IMR-90 (cell line): ENCODE measurements around the gene TFEB. TPM values are rescaled to one million over a fixed set of nuclear protein-coding genes. Genes with fewer than 3 reads are reported as not detected.

Experiments used
- ATAC-seq: fragments of 200-7000 bp; cut with Tn5 transposase; 2 replicates; pipeline ENCODE4 v1.9.1; 2020; ENCODE audit warnings: low read depth, mild to moderate bottlenecking, moderate library complexity
- BruUV-seq: library from RNA; stranded (reverse); fragments of 400-500 nt; replicated peaks from 2 replicates; lab custom pipeline; 2021; lab: Mats Ljungman, UMichigan
- CTCF ChIA-PET: fragments of 300-600 bp; formaldehyde crosslinking; extraction: SDS; loops from one replicate; lab custom pipeline; 2021; ENCODE audit warnings: antibody characterized with exemption; lab: Yijun Ruan, JAX
- POLR2A ChIA-PET: fragments of 300-600 bp; sonication (Branson Sonifier 250); formaldehyde crosslinking; loops from one replicate; lab custom pipeline; 2022; ENCODE audit warnings: antibody characterized with exemption; ENCODE audit not compliant: unreplicated experiment; lab: Charles Lee
- DNase-seq: peaks from one replicate; pipeline ENCODE4 v3.0.0; 2013
- H2AFZ ChIP-seq: replicated peaks from 2 replicates; pipeline ENCODE3; 2013; ENCODE audit warnings: low read length, mild to moderate bottlenecking; ENCODE audit not compliant: poor library complexity
- H2AK5ac ChIP-seq: 2 replicates; pipeline ENCODE4 v1.6.1; 2013; ENCODE audit warnings: low read depth, low read length, inconsistent platforms
- H2AK9ac ChIP-seq: replicated peaks from 2 replicates; pipeline ENCODE3; 2013; ENCODE audit warnings: mild to moderate bottlenecking, low read depth, low read length, moderate library complexity; ENCODE audit not compliant: poor library complexity
- H2BK120ac ChIP-seq: 2 replicates; pipeline ENCODE4 v1.6.1; 2013; ENCODE audit warnings: low read depth, low read length, inconsistent platforms
- H2BK15ac ChIP-seq: 3 replicates; pipeline ENCODE4 v1.6.1; 2013; ENCODE audit warnings: low read depth, low read length, inconsistent platforms
- H2BK20ac ChIP-seq: 2 replicates; pipeline ENCODE4 v1.6.1; 2013; ENCODE audit warnings: low read depth, mild to moderate bottlenecking, inconsistent platforms, low read length, moderate library complexity
- H2BK5ac ChIP-seq: 2 replicates; pipeline ENCODE4 v1.6.1; 2013; ENCODE audit warnings: mild to moderate bottlenecking, low read depth, low read length, inconsistent platforms; ENCODE audit not compliant: poor library complexity, severe bottlenecking
- H3K14ac ChIP-seq: replicated peaks from 2 replicates; pipeline ENCODE4 v1.6.1; 2013; ENCODE audit warnings: low read depth, low read length, inconsistent platforms
- H3K18ac ChIP-seq: 2 replicates; pipeline ENCODE4 v1.6.1; 2013; ENCODE audit warnings: low read depth, low read length, control low read depth
- H3K23ac ChIP-seq: 2 replicates; pipeline ENCODE4 v1.6.1; 2013; ENCODE audit warnings: low read depth, low read length, inconsistent platforms
- H3K27ac ChIP-seq: 2 replicates; pipeline ENCODE4 v1.5.1; 2013; ENCODE audit warnings: mild to moderate bottlenecking, control low read depth, low read length; ENCODE audit not compliant: insufficient read depth
- H3K27me3 ChIP-seq: 2 replicates; pipeline ENCODE4 v1.6.1; 2013; ENCODE audit warnings: low read length; ENCODE audit not compliant: control insufficient read depth, insufficient read depth
- H3K36me3 ChIP-seq: 2 replicates; pipeline ENCODE4 v1.6.1; 2013; ENCODE audit warnings: low read length, mixed read lengths; ENCODE audit not compliant: control insufficient read depth, insufficient read depth
- H3K4ac ChIP-seq: 2 replicates; pipeline ENCODE4 v1.6.1; 2013; ENCODE audit warnings: low read depth, low read length, inconsistent platforms
- H3K4me1 ChIP-seq: 2 replicates; pipeline ENCODE4 v1.6.1; 2013; ENCODE audit warnings: low read length, mixed read lengths; ENCODE audit not compliant: control insufficient read depth, insufficient read depth
- H3K4me2 ChIP-seq: 2 replicates; pipeline ENCODE4 v1.6.1; 2013; ENCODE audit warnings: low read depth, mild to moderate bottlenecking, control low read depth, low read length, moderate library complexity
- H3K4me3 ChIP-seq: 2 replicates; pipeline ENCODE4 v1.5.1; 2013; ENCODE audit warnings: low read depth, mild to moderate bottlenecking, control low read depth, low read length, moderate library complexity; ENCODE audit not compliant: insufficient read depth
- H3K56ac ChIP-seq: 2 replicates; pipeline ENCODE4 v1.6.1; 2013; ENCODE audit warnings: low read length, inconsistent platforms; ENCODE audit not compliant: insufficient read depth; ENCODE audit errors: extremely low read depth
- H3K79me1 ChIP-seq, 2 experiments: 2 replicates each; pipeline ENCODE4 v1.6.1; 2013; ENCODE audit warnings: low read length in 2 of 2, inconsistent platforms in 1 of 2, low read depth in 1 of 2
- H3K9ac ChIP-seq: 2 replicates; pipeline ENCODE4 v1.6.1; 2013; ENCODE audit warnings: low read depth, low read length, control low read depth
- H3K9me1 ChIP-seq: 2 replicates; pipeline ENCODE4 v1.6.1; 2013; ENCODE audit warnings: low read length, inconsistent platforms; ENCODE audit not compliant: insufficient read depth
- H3K9me3 ChIP-seq: 2 replicates; pipeline ENCODE4 v1.6.1; 2013; ENCODE audit warnings: low read length; ENCODE audit not compliant: control insufficient read depth, insufficient read depth
- H4K20me1 ChIP-seq: 2 replicates; pipeline ENCODE4 v1.6.1; 2013; ENCODE audit warnings: low read length, inconsistent platforms; ENCODE audit not compliant: insufficient read depth
- H4K5ac ChIP-seq: 2 replicates; pipeline ENCODE4 v1.6.1; 2013; ENCODE audit warnings: mild to moderate bottlenecking, low read depth, low read length, control low read depth
- H4K8ac ChIP-seq, 2 experiments: 2 replicates each; pipeline ENCODE4 v1.6.1; 2013; ENCODE audit warnings: low read depth in 2 of 2, low read length in 2 of 2, control low read depth in 1 of 2, inconsistent platforms in 1 of 2
- H4K91ac ChIP-seq: 2 replicates; pipeline ENCODE4 v1.6.1; 2013; ENCODE audit warnings: low read depth, low read length, inconsistent platforms; ENCODE audit not compliant: insufficient read depth
- CEBPB ChIP-seq: IDR thresholded peaks from 2 replicates; pipeline ENCODE4 v1.6.1; 2012; ENCODE audit warnings: low read depth, low read length, improper control_type of control experiment
- CHD1 ChIP-seq: IDR thresholded peaks from 2 replicates; pipeline ENCODE4 v1.6.1; 2012; ENCODE audit warnings: low read depth, low read length, improper control_type of control experiment
- FOS ChIP-seq: fragments of 150-350 bp; IDR thresholded peaks from 2 replicates; pipeline ENCODE4 v1.6.1; 2016; ENCODE audit warnings: low read depth, low read length
- MAFK ChIP-seq: IDR thresholded peaks from 2 replicates; pipeline ENCODE4 v1.6.1; 2012; ENCODE audit warnings: low read depth, low read length, improper control_type of control experiment
- MXI1 ChIP-seq: IDR thresholded peaks from 2 replicates; pipeline ENCODE4 v1.6.1; 2012; ENCODE audit warnings: low read depth, mild to moderate bottlenecking, low read length, moderate library complexity, borderline replicate concordance
- NFE2L2 ChIP-seq: fragments of 150-350 bp; IDR thresholded peaks from 2 replicates; pipeline ENCODE4 v1.6.1; 2016; ENCODE audit warnings: low read depth, mild to moderate bottlenecking, low read length
- POLR2A ChIP-seq: IDR thresholded peaks from 2 replicates; pipeline ENCODE4 v1.6.1; 2012; ENCODE audit warnings: mild to moderate bottlenecking, low read depth, low read length
- RAD21 ChIP-seq: IDR thresholded peaks from 2 replicates; pipeline ENCODE4 v1.6.1; 2012; ENCODE audit warnings: low read length, improper control_type of control experiment
- RCOR1 ChIP-seq: IDR thresholded peaks from 2 replicates; pipeline ENCODE4 v1.6.1; 2012; ENCODE audit warnings: mild to moderate bottlenecking, low read length, improper control_type of control experiment; ENCODE audit not compliant: insufficient replicate concordance
- RFX5 ChIP-seq: IDR thresholded peaks from 2 replicates; pipeline ENCODE4 v1.8.0; 2012; ENCODE audit warnings: low read depth, mild to moderate bottlenecking, low read length, moderate library complexity
- SMC3 ChIP-seq: fragments of 150-350 bp; IDR thresholded peaks from 2 replicates; pipeline ENCODE4 v1.6.1; 2016; ENCODE audit warnings: low read depth, mild to moderate bottlenecking, antibody characterized with exemption, low read length, moderate library complexity
- WGBS, 2 experiments: methylation state at CpG; one replicate each; pipeline versions ENCODE4 v1.1.5 to v1.1.7; 2013; ENCODE audit warnings: missing lambda C conversion rate in 2 of 2; ENCODE audit not compliant: insufficient read length in 1 of 2; ENCODE audit errors: extremely low coverage in 2 of 2; 5-methylcytosine and 5-hydroxymethylcytosine counted together
- dilution Hi-C: fragments of 300-500 bp; cut with HindIII; formaldehyde crosslinking; loops from one replicate; pipeline ENCODE4 v1.14.3; 2018; ENCODE audit warnings: low sequenced_read_pairs; ENCODE audit not compliant: unreplicated experiment
- in situ Hi-C: fragments of 300-500 bp; cut with MboI; formaldehyde crosslinking; loops from 3 replicates; pipeline ENCODE4 v1.14.3; 2019; ENCODE audit warnings: low sequenced_read_pairs, inconsistent platforms, mixed read lengths
- intact Hi-C: fragments of 100-400 bp; cut with micrococcal nuclease; formaldehyde crosslinking; loops from 2 replicates; pipeline ENCODE4 v1.10.0; 2022
- polyA plus RNA-seq, 3 experiments: library from polyadenylated mRNA; depleted of rRNA; stranded (reverse); fragments of >200 nt; gene quantifications; 2 replicates each; pipeline ENCODE4 v1.2.3, GENCODE V29; 2012; ENCODE audit warnings: low replicate concordance in 1 of 3
- total RNA-seq: library from RNA; depleted of rRNA; stranded (reverse); fragments of >200 nt; gene quantifications from 2 replicates; pipeline ENCODE4 v1.2.3, GENCODE V29; 2012
- TF ChIP-seq, protein P1 (sequence below): conservative IDR thresholded peaks from 2 replicates; pipeline ENCODE4 v1.5.1; 2012; ENCODE audit warnings: mild to moderate bottlenecking, low read depth, low read length, improper control_type of control experiment

Gene TFEB
- total and polyA plus RNA-seq, 2 of the 4 experiments (the other 2 are of a cell fraction): 4.5 to 4.9 TPM

- no TSS peak for BruUV-seq
- no peak overlapping the region for H2BK20ac ChIP-seq
- no peak overlapping the region for H2AK5ac ChIP-seq
- no peak overlapping the region for H3K23ac ChIP-seq
- H3K9ac ChIP-seq: no peak overlapping the region
- H4K91ac ChIP-seq: no peak overlapping the region
- in situ Hi-C loops: no loop called here
- DNase-seq: no peak
- intact Hi-C loops: no loop called here
- no peak overlapping the region for H3K18ac ChIP-seq
- no peak overlapping the region for H3K4me3 ChIP-seq
- no CpG with 5 or more reads among the region's 6 CpGs for WGBS, 2 experiments
- no peaks in the 10 kb centered on the region for H3K79me1 ChIP-seq
- no peak overlapping the region for H3K4me2 ChIP-seq
- no peak overlapping the region for H3K56ac ChIP-seq
- H3K36me3 ChIP-seq: no peaks in the 10 kb centered on the region
- no peak overlapping the region for H2AFZ ChIP-seq
- CTCF ChIA-PET: no interaction called here
- H4K5ac ChIP-seq: no peak overlapping the region
- H4K20me1 ChIP-seq: no peaks in the 10 kb centered on the region
- peaks cover 34% of the 10 kb centered on the region for H3K27me3 ChIP-seq
- no peak overlapping the region for H2BK120ac ChIP-seq
- H2BK5ac ChIP-seq: no peak overlapping the region
- dilution Hi-C loops: no loop called here
- ATAC-seq: no peak
- H3K9me1 ChIP-seq: no peaks in the 10 kb centered on the region; the same call in 1 of the 2 replicates
- no peak overlapping the region for H2BK15ac ChIP-seq
- no peaks in the 10 kb centered on the region for H3K9me3 ChIP-seq
- peak overlapping the region; percentile 5 for H2AK9ac ChIP-seq
- no peak overlapping the region for H4K8ac ChIP-seq
- peaks cover 3% of the 10 kb centered on the region; the same call in 1 of the 2 replicates for H3K4me1 ChIP-seq
- H3K4ac ChIP-seq: no peak overlapping the region
- no peak overlapping the region for H3K14ac ChIP-seq
- no peak overlapping the region for H3K27ac ChIP-seq
- no peak for TF ChIP-seq RCOR1
- TF ChIP-seq CHD1: no peak
- no peak for TF ChIP-seq RAD21
- TF ChIP-seq NFE2L2: no peak
- TF ChIP-seq MXI1: no peak
- no peak for TF ChIP-seq POLR2A
- no peak for TF ChIP-seq CEBPB
- no peak for TF ChIP-seq SMC3
- TF ChIP-seq RFX5: no peak
- TF ChIP-seq, protein P1, sequence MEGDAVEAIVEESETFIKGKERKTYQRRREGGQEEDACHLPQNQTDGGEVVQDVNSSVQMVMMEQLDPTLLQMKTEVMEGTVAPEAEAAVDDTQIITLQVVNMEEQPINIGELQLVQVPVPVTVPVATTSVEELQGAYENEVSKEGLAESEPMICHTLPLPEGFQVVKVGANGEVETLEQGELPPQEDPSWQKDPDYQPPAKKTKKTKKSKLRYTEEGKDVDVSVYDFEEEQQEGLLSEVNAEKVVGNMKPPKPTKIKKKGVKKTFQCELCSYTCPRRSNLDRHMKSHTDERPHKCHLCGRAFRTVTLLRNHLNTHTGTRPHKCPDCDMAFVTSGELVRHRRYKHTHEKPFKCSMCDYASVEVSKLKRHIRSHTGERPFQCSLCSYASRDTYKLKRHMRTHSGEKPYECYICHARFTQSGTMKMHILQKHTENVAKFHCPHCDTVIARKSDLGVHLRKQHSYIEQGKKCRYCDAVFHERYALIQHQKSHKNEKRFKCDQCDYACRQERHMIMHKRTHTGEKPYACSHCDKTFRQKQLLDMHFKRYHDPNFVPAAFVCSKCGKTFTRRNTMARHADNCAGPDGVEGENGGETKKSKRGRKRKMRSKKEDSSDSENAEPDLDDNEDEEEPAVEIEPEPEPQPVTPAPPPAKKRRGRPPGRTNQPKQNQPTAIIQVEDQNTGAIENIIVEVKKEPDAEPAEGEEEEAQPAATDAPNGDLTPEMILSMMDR: no peak
- TF ChIP-seq FOS: no peak
- TF ChIP-seq MAFK: no peak
- POLR2A ChIA-PET: no interaction called here
These were observed 21.9 kb upstream of the TFEB start for GRCh38 chr6:41757271-41757670.
